ENCODE data around the gene USP6NL.

Gene USP6NL

DNA sequence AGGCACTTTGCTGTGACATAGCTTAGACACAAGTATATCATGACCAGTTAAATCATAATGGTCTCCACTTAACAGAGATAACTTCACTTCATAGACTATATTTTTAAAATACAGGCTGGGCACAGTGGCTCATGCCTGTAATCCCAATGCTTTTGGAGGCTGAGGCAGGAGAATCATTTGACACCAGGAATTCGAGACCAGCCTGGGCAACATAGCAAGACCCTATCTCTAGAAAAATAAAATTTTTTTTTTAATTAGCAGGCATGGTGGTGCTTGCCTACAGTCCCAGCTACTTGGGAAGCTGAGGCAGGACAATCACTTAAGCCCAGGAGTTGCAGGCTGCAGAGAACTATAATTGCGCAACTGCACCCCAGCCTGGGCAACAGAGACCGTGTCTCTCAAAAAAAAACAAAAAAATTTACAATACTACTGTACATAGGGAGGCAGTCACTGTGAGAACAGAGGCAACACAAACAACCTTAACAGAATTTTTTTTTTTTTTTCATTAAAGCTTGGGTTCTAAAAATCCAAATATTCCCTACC lies 105.1 kb downstream of the USP6NL start:
- no peak overlapping the region for H3K4me2 ChIP-seq
- H3K4me3 ChIP-seq (IDR thresholded peaks at IDR 0.05; ENCODE audit: insufficient read depth, low read depth, low read length) = no peak overlapping the region
- H3K36me3 ChIP-seq (ENCODE audit: insufficient read depth) = no peaks in the 10 kb centered on the region
- H3K79me2 ChIP-seq (ENCODE audit: insufficient read depth, low read depth) = no peaks in the 10 kb centered on the region
- TF ChIP-seq, protein P1, sequence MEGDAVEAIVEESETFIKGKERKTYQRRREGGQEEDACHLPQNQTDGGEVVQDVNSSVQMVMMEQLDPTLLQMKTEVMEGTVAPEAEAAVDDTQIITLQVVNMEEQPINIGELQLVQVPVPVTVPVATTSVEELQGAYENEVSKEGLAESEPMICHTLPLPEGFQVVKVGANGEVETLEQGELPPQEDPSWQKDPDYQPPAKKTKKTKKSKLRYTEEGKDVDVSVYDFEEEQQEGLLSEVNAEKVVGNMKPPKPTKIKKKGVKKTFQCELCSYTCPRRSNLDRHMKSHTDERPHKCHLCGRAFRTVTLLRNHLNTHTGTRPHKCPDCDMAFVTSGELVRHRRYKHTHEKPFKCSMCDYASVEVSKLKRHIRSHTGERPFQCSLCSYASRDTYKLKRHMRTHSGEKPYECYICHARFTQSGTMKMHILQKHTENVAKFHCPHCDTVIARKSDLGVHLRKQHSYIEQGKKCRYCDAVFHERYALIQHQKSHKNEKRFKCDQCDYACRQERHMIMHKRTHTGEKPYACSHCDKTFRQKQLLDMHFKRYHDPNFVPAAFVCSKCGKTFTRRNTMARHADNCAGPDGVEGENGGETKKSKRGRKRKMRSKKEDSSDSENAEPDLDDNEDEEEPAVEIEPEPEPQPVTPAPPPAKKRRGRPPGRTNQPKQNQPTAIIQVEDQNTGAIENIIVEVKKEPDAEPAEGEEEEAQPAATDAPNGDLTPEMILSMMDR (conservative IDR thresholded peaks at IDR 0.05; ENCODE audit: low read depth, low read length) = no peak
- H2AFZ ChIP-seq (ENCODE audit: low read depth) = no peak overlapping the region
- no peak overlapping the region for H3K9ac ChIP-seq
- no peaks in the 10 kb centered on the region for H3K4me1 ChIP-seq (ENCODE audit: low read depth, poor library complexity, severe bottlenecking)
- H4K20me1 ChIP-seq (ENCODE audit: insufficient read depth) = no peaks in the 10 kb centered on the region
- H3K27me3 ChIP-seq (ENCODE audit: insufficient read depth, low read depth) = no peaks in the 10 kb centered on the region
- no peak overlapping the region for H3K27ac ChIP-seq

DNA sequence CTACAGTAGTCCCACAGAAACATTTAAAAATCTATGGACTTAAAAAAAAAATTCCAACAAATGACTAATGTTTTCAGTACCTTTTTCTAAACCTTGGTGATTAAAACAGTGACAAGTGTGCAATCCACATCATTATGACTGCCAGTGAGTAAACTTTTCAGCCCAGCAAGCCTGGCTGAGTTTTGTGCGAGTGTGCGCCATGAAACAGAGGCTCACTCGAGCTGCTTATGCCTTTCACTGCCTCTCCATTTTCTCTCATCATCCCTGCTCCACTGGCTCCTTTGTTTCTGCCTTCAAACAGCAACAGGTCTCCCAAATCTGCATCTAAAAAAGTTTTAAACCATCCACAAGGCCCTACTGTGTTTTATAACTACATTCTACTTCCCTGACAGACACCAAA lies 105.8 kb downstream of the USP6NL start:
- TF ChIP-seq, protein P1 (conservative IDR thresholded peaks at IDR 0.05; ENCODE audit: low read depth, low read length) = no peak
- H3K4me1 ChIP-seq (ENCODE audit: low read depth, poor library complexity, severe bottlenecking) = peaks cover 5% of the 10 kb centered on the region

DNA sequence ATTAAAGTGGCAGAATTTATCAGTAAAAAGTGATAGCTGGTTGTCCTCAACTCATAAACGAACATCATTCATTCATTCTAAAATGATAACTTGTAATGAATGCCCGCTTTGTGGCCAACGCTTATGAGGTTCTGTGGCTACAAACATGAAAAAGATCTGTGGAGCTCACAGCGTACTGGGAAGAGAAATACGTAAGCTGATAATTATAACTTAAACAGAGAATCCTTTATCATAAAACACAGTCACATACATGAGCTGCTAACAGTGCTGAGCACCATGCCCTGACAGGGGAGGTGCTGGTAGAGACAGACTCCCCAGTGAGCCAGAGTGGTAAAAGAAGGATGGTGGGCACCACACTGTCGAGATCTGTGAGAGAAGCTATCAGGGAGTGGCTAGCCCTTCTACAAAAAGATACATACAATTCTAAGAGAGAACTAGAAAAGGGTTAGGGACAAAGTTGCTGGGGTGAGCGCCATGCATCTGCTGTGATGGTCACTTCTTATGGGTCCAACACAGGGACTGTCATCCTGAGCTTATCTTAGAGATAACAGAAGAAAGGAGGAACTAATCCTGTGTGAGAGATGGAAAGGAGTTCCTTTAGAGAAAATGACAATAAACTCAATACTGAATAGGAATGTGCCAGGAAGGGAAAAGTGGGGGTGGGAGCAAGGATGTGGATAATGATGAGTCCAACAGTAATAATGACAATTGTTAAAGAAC lies 106.7 kb downstream of the USP6NL start:
- Histone ChIP-seq H3K36me3 (ENCODE audit: insufficient read depth) (no peaks in the 10 kb centered on the region), H3K79me2 (ENCODE audit: insufficient read depth, low read depth) (no peaks in the 10 kb centered on the region), H3K4me3 (IDR thresholded peaks at IDR 0.05; ENCODE audit: insufficient read depth, low read depth, low read length) (no peak overlapping the region), H4K20me1 (ENCODE audit: insufficient read depth) (no peaks in the 10 kb centered on the region), H3K27ac (no peak overlapping the region), H3K4me1 (ENCODE audit: low read depth, poor library complexity, severe bottlenecking) (peaks cover 15% of the 10 kb centered on the region), H3K4me2 (no peak overlapping the region), H2AFZ (ENCODE audit: low read depth) (no peak overlapping the region), H3K27me3 (ENCODE audit: insufficient read depth, low read depth) (no peaks in the 10 kb centered on the region), H3K9ac (no peak overlapping the region)
- TF ChIP-seq, protein P1 (conservative IDR thresholded peaks at IDR 0.05; ENCODE audit: low read depth, low read length) = no peak

More for the DNA sequence above, 105.8 kb downstream of the USP6NL start:
- Histone ChIP-seq H4K20me1 (ENCODE audit: insufficient read depth) (no peaks in the 10 kb centered on the region), H3K4me2 (no peak overlapping the region), H2AFZ (ENCODE audit: low read depth) (no peak overlapping the region), H3K27me3 (ENCODE audit: insufficient read depth, low read depth) (no peaks in the 10 kb centered on the region), H3K9ac (no peak overlapping the region), H3K4me3 (IDR thresholded peaks at IDR 0.05; ENCODE audit: insufficient read depth, low read depth, low read length) (no peak overlapping the region), H3K27ac (no peak overlapping the region), H3K79me2 (ENCODE audit: insufficient read depth, low read depth) (no peaks in the 10 kb centered on the region), H3K36me3 (ENCODE audit: insufficient read depth) (no peaks in the 10 kb centered on the region)

DNA sequence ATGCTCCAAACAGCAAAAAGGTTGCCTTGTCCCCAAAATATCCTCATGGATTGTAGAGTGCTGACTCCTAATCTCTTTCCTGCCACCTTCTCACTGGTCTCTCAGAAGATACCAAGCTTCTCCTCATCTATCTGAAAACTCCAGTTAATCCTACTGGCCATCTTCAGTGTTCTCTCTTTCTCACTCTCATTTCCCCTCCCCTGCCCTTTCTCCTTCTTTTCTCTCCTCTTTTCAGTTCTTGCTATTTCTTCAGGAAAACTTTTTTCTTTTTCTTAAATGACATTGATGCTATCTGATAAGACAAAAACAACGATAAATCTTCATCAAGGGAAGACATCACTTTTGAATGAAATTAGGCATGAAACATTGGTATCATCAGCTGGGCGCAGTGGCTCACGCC lies 109.8 kb downstream of the USP6NL start:
- no peaks in the 10 kb centered on the region for H4K20me1 ChIP-seq (ENCODE audit: insufficient read depth)
- TF ChIP-seq, protein P1 (conservative IDR thresholded peaks at IDR 0.05; ENCODE audit: low read depth, low read length) = no peak

More for the DNA sequence above, 109.8 kb downstream of the USP6NL start:
- no peak overlapping the region for H3K4me2 ChIP-seq
- H3K9ac ChIP-seq = no peak overlapping the region
- H3K27ac ChIP-seq = no peak overlapping the region
- H3K4me3 ChIP-seq (IDR thresholded peaks at IDR 0.05; ENCODE audit: insufficient read depth, low read depth, low read length) = no peak overlapping the region
- H3K79me2 ChIP-seq (ENCODE audit: insufficient read depth, low read depth) = no peaks in the 10 kb centered on the region
- H3K4me1 ChIP-seq (ENCODE audit: low read depth, poor library complexity, severe bottlenecking) = peaks cover 16% of the 10 kb centered on the region
- no peaks in the 10 kb centered on the region for H3K27me3 ChIP-seq (ENCODE audit: insufficient read depth, low read depth)
- H2AFZ ChIP-seq (ENCODE audit: low read depth) = no peak overlapping the region
- no peaks in the 10 kb centered on the region for H3K36me3 ChIP-seq (ENCODE audit: insufficient read depth)

Data from KMS-11 (cell line).